Body of pancreas (tissue), 4 donors: ENCODE results near the gene UTP15. TPM values are rescaled to one million over a fixed set of nuclear protein-coding genes. Genes with fewer than 3 reads are reported as not detected.

Experiments
- ATAC-seq: fragments of 150-250 bp; one replicate; pipeline ENCODE4 v1.9.1; 2016
- DNase-seq, 4 donors: peaks; one replicate each; pipeline ENCODE4 v3.0.0-alpha.2; 2019
- H3K27ac ChIP-seq, 4 donors: fragments of 200-600 bp; sonication (generic); 1 replicate in 3 of 4; 2 replicates in 1 of 4; pipeline versions ENCODE4 v1.5.1 to v1.6.1; 2016 to 2019; ENCODE audit warnings: mild to moderate bottlenecking in 1 of 4, mixed read lengths in 1 of 4, moderate library complexity in 1 of 4
- H3K27me3 ChIP-seq, 2 donors: fragments of 200-600 bp; sonication (generic); one replicate each; pipeline ENCODE4 v1.6.0; 2016; ENCODE audit warnings: mild to moderate bottlenecking in 1 of 2
- H3K36me3 ChIP-seq, 2 donors: fragments of 200-600 bp; sonication (generic); replicated peaks in 1 of 2; 2 replicates each; pipeline ENCODE4 v1.5.1; 2016; ENCODE audit warnings: low read depth in 2 of 2; ENCODE audit not compliant: insufficient read depth in 1 of 2
- H3K4me1 ChIP-seq: fragments of 200-600 bp; sonication (generic); one replicate; pipeline ENCODE4 v1.6.0; 2016
- H3K4me3 ChIP-seq, 2 donors: fragments of 200-600 bp; sonication (generic); 1 replicate in 1 of 2; 2 replicates in 1 of 2; pipeline ENCODE4 v1.5.1; 2016 to 2019
- H3K9me3 ChIP-seq, 3 donors: fragments of 200-600 bp; sonication (generic); 1 replicate in 2 of 3; 2 replicates in 1 of 3; pipeline ENCODE4 v1.5.1; 2016
- CTCF ChIP-seq, 7 experiments: fragments of 450-650 bp in 4 of 7; fragments of 200-600 bp in 3 of 7; sonication (generic) in 3 of 7; IDR thresholded peaks; one replicate each; pipeline ENCODE4 v1.5.1; 2016 to 2019; ENCODE audit warnings: antibody characterized with exemption in 7 of 7
- POLR2A ChIP-seq, 3 donors: fragments of 450-650 bp; IDR thresholded peaks; one replicate each; pipeline ENCODE4 v1.6.1; 2016; ENCODE audit warnings: antibody characterized with exemption in 3 of 3, mild to moderate bottlenecking in 2 of 3
- WGBS, 2 donors: methylation state at CpG; one replicate each; pipeline ENCODE4 v1.1.5; 2017; 5-methylcytosine and 5-hydroxymethylcytosine counted together
- intact Hi-C: fragments of 100-400 bp; cut with DNase I; formaldehyde crosslinking; loops from one replicate; pipeline ENCODE4 v1.15.1; 2023
- total RNA-seq, 2 donors: library from RNA; depleted of rRNA; stranded (reverse); fragments of >200 nt; gene quantifications; one replicate each; pipeline ENCODE4 v1.1.0, GENCODE V29; 2016

The UTP15 gene
- total RNA-seq, 2 donors from 2014 or later, result 4.2 to 27.4 TPM

- Histone ChIP-seq H3K4me1 (peaks cover 30% of the 10 kb centered on the region), H3K4me3 (no peak overlapping the region), H3K27me3 (no peaks in the 10 kb centered on the region), H3K36me3 (no peaks in the 10 kb centered on the region), H3K27ac (peak overlapping the region in 2 of 4 donors; percentile 27 to 47), H3K9me3 (no peaks in the 10 kb centered on the region)
- WGBS, 2 donors, result 49 to 52% methylated on average over 9 of the region's 9 CpGs
- no peak for TF ChIP-seq POLR2A (IDR thresholded peaks at IDR 0.05)
- no peak for TF ChIP-seq CTCF (IDR thresholded peaks at IDR 0.05)
- ATAC-seq, result peak; percentile 93
- DNase-seq, result peak; percentile 65 to 87 (median 82)
- intact Hi-C loops, result no loop called here
Observed at GRCh38 chr5:73544429-73545402, 20.8 kb upstream of the UTP15 start.

GRCh38 chr5:73545403-73545779 is 20.2 kb upstream of the UTP15 start:
- intact Hi-C loops, result no loop called here
- H3K9me3 ChIP-seq, result no peaks in the 10 kb centered on the region
- H3K36me3 ChIP-seq, result no peaks in the 10 kb centered on the region
- ATAC-seq (no peak), DNase-seq (no peak)
- no peak overlapping the region for H3K4me3 ChIP-seq
- no peak overlapping the region for H3K27ac ChIP-seq
- peaks cover 30% of the 10 kb centered on the region for H3K4me1 ChIP-seq
- no peak for TF ChIP-seq POLR2A (IDR thresholded peaks at IDR 0.05)
- no peak for TF ChIP-seq CTCF (IDR thresholded peaks at IDR 0.05)
- WGBS, 2 donors, result 73 to 81% methylated on average over 1 of the region's 1 CpG
- no peaks in the 10 kb centered on the region for H3K27me3 ChIP-seq

GRCh38 chr5:73550016-73550415 is 15.5 kb upstream of the UTP15 start:
- no peak for DNase-seq
- Histone ChIP-seq H3K27me3 (no peaks in the 10 kb centered on the region), H3K36me3 (peaks cover 4 to 16% of the 10 kb centered on the region in 2 donors), H3K27ac (no peak overlapping the region), H3K4me3 (no peak overlapping the region), H3K4me1 (peaks cover 6% of the 10 kb centered on the region), H3K9me3 (no peaks in the 10 kb centered on the region)
- WGBS, 2 donors, result 81 to 83% methylated on average over 1 of the region's 1 CpG
- intact Hi-C loops, result no loop called here
- TF ChIP-seq CTCF (IDR thresholded peaks at IDR 0.05) (no peak), POLR2A (IDR thresholded peaks at IDR 0.05) (no peak)
- ATAC-seq, result no peak

GRCh38 chr5:73552642-73553041 is 12.9 kb upstream of the UTP15 start:
- DNase-seq (no peak), ATAC-seq (no peak)
- H3K27me3 ChIP-seq, result no peaks in the 10 kb centered on the region
- H3K4me3 ChIP-seq, result no peak overlapping the region
- H3K9me3 ChIP-seq, result no peaks in the 10 kb centered on the region
- H3K36me3 ChIP-seq, result peaks cover 4 to 24% of the 10 kb centered on the region in 2 donors
- H3K4me1 ChIP-seq, result no peaks in the 10 kb centered on the region
- TF ChIP-seq POLR2A (IDR thresholded peaks at IDR 0.05) (no peak), CTCF (IDR thresholded peaks at IDR 0.05) (no peak)
- H3K27ac ChIP-seq, result no peak overlapping the region
- intact Hi-C loops, result no loop called here
